Measurements from ENCODE around the gene IMMT.

- TF ChIP-seq, protein P1, sequence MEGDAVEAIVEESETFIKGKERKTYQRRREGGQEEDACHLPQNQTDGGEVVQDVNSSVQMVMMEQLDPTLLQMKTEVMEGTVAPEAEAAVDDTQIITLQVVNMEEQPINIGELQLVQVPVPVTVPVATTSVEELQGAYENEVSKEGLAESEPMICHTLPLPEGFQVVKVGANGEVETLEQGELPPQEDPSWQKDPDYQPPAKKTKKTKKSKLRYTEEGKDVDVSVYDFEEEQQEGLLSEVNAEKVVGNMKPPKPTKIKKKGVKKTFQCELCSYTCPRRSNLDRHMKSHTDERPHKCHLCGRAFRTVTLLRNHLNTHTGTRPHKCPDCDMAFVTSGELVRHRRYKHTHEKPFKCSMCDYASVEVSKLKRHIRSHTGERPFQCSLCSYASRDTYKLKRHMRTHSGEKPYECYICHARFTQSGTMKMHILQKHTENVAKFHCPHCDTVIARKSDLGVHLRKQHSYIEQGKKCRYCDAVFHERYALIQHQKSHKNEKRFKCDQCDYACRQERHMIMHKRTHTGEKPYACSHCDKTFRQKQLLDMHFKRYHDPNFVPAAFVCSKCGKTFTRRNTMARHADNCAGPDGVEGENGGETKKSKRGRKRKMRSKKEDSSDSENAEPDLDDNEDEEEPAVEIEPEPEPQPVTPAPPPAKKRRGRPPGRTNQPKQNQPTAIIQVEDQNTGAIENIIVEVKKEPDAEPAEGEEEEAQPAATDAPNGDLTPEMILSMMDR (IDR thresholded peaks at IDR 0.05): no peak
- no peak for TF ChIP-seq POLR2A (IDR thresholded peaks at IDR 0.05)
Measured at GRCh38 chr2:86229221-86229620, 34.0 kb upstream of the IMMT start.
